Activated CD4-positive, CD25-positive, alpha-beta regulatory T cell treated with anti-CD3 and anti-CD28 coated beads, Interleukin-2, amount 50 U/mL, for 24 hours (primary cell): ENCODE measurements around the gene FAM3A.

Experiments
- ATAC-seq, 2 donors: fragments of 150-1000 bp; cut with Tn5 transposase; one replicate each; pipeline ENCODE4 v1.10.0; 2021; ENCODE audit warnings: mild to moderate bottlenecking in 1 of 2, moderate library complexity in 1 of 2

FAM3A gene

GRCh38 chrX:154458116-154458953 lies 57.7 kb downstream of the FAM3A start, which contains the start of gene PLXNA3:
PLXNA3 (plus strand) TSS chrX:154458281; CDS start chrX:154460184, 1,903 bp downstream.
- peak; percentile 81 for ATAC-seq

GRCh38 chrX:154457491-154458115 lies 58.4 kb downstream of the FAM3A start:
- peak; percentile 56 to 67 for ATAC-seq
